ENCODE data around the gene NOP16.
"Not testable (repeated sequence)": the region's sequence is repeated elsewhere in the genome, so short reads cannot be mapped to it uniquely, and the experiment has no call there.

NOP16 gene

GRCh38 chr5:176409765-176410164 lies 21.4 kb upstream of the NOP16 start:
- no peak for DNase-seq (ENCODE audit: low read depth in 2 of 2)

- no peak for DNase-seq (ENCODE audit: low read depth in 2 of 2)
These were observed 20.2 kb upstream of the NOP16 start for GRCh38 chr5:176408590-176408989.

- not testable (repeated sequence) for DNase-seq (ENCODE audit: low read depth in 2 of 2)
These were observed 19.8 kb upstream of the NOP16 start for GRCh38 chr5:176408252-176408573.

- no peak for DNase-seq (ENCODE audit: low read depth in 2 of 2)
These were observed 19.3 kb upstream of the NOP16 start for GRCh38 chr5:176407456-176408251.

- DNase-seq (ENCODE audit: low read depth in 2 of 2), result no peak
These were observed 18.1 kb upstream of the NOP16 start for GRCh38 chr5:176406436-176407052.

GRCh38 chr5:176405656-176406435 lies 17.4 kb upstream of the NOP16 start:
- DNase-seq (ENCODE audit: low read depth in 2 of 2), result no peak

- no peak for DNase-seq (ENCODE audit: low read depth in 2 of 2)
These were observed 13.1 kb upstream of the NOP16 start for GRCh38 chr5:176401281-176402205.

GRCh38 chr5:176400382-176401156 lies 12.2 kb upstream of the NOP16 start:
- no peak for DNase-seq (ENCODE audit: low read depth in 2 of 2)

- no peak for DNase-seq (ENCODE audit: low read depth in 2 of 2)
These were observed 9.5 kb upstream of the NOP16 start for GRCh38 chr5:176397736-176398420.

GRCh38 chr5:176396330-176396729 lies 7.9 kb upstream of the NOP16 start:
- DNase-seq (ENCODE audit: low read depth in 2 of 2), result no peak

- DNase-seq (ENCODE audit: low read depth in 2 of 2), result no peak
These were observed 6.7 kb upstream of the NOP16 start for GRCh38 chr5:176394881-176395675.

- DNase-seq (ENCODE audit: low read depth in 2 of 2), result no peak
These were observed 5.7 kb upstream of the NOP16 start for GRCh38 chr5:176394096-176394495.

GRCh38 chr5:176392526-176392925 lies 4.1 kb upstream of the NOP16 start:
- no peak for DNase-seq (ENCODE audit: low read depth in 2 of 2)

- no peak for DNase-seq (ENCODE audit: low read depth in 2 of 2)
These were observed 3.6 kb upstream of the NOP16 start for GRCh38 chr5:176391999-176392398.

GRCh38 chr5:176391479-176391878 lies 3.1 kb upstream of the NOP16 start:
- DNase-seq (ENCODE audit: low read depth in 2 of 2), result no peak

GRCh38 chr5:176389135-176390123 lies 1.0 kb upstream of the NOP16 start:
- no peak for DNase-seq (ENCODE audit: low read depth in 2 of 2)

GRCh38 chr5:176388003-176388443 lies 375 bp downstream of the NOP16 start:
- DNase-seq (ENCODE audit: low read depth in 2 of 2), result no peak

- DNase-seq (ENCODE audit: low read depth in 2 of 2), result no peak
These were observed 943 bp downstream of the NOP16 start for GRCh38 chr5:176387384-176387925.
